HCT116 (cell line): ENCODE results near the gene NUDT13. TPM values are rescaled to one million over a fixed set of nuclear protein-coding genes. Genes with fewer than 3 reads are reported as not detected.

Experiments used
- ATAC-seq: fragments of 200-7000 bp; cut with Tn5 transposase; 2 replicates; pipeline ENCODE4 v1.9.1; 2020; ENCODE audit warnings: mild to moderate bottlenecking, moderate library complexity
- BruUV-seq: library from RNA; stranded (reverse); fragments of 400-500 nt; replicated peaks from 2 replicates; lab custom pipeline; 2021; lab: Mats Ljungman, UMichigan
- CTCF ChIA-PET: fragments of 300-600 bp; sonication (Branson Sonifier 250); formaldehyde crosslinking; loops from one replicate; lab custom pipeline; 2021; ENCODE audit warnings: antibody characterized with exemption; lab: Charles Lee
- POLR2A ChIA-PET: fragments of 300-600, 350-600 bp; sonication (Branson Sonifier 250); formaldehyde crosslinking; loops from one replicate; lab custom pipeline; 2021; ENCODE audit warnings: antibody characterized with exemption; lab: Charles Lee
- RAD21 ChIA-PET, 2 experiments: fragments of 300-600 bp; sonication (Branson Sonifier 250); formaldehyde crosslinking; loops; one replicate each; lab custom pipeline; 2023; ENCODE audit warnings: low total read pairs in 2 of 2; ENCODE audit not compliant: uncharacterized antibody in 2 of 2, unreplicated experiment in 2 of 2, low non-redundant PET in 1 of 2; lab: Charles Lee
- DNase-seq: peaks from one replicate; pipeline ENCODE4 v3.0.0-alpha.2; 2010; ENCODE audit warnings: low read depth, low spot score
- H2AFZ ChIP-seq: fragments of 200-600 bp; shearing (Covaris generic), sonication (generic); 2 replicates; pipeline ENCODE4 v1.6.1; 2017; ENCODE audit warnings: low read depth, mixed run types, mixed read lengths, antibody characterized with exemption, low read length; ENCODE audit not compliant: poor library complexity, severe bottlenecking
- H3K27ac ChIP-seq: 2 replicates; pipeline ENCODE4 v1.5.1; 2012; ENCODE audit warnings: low read depth, low read length
- H3K27me3 ChIP-seq: fragments of 200-600 bp; sonication (generic); 2 replicates; pipeline ENCODE4 v1.6.1; 2016; ENCODE audit warnings: mixed run types, low read length, mixed read lengths; ENCODE audit not compliant: insufficient read depth
- H3K36me3 ChIP-seq, 2 experiments: fragments of 200-500 bp in 1 of 2; fragments of 200-600 bp in 1 of 2; sonication (Bioruptor generic) in 1 of 2; sonication (generic) in 1 of 2; 2 replicates each; pipeline versions ENCODE4 v1.5.1 to v1.6.1; 2014 to 2016; ENCODE audit warnings: low read length in 2 of 2, inconsistent platforms in 1 of 2, mixed read lengths in 1 of 2, mixed run types in 1 of 2; ENCODE audit not compliant: insufficient read depth in 2 of 2, control insufficient read depth in 1 of 2
- H3K4me1 ChIP-seq, 2 experiments: fragments of 200-600 bp in 1 of 2; sonication (generic) in 1 of 2; 2 replicates each; pipeline versions ENCODE4 v1.5.1 to v1.6.1; 2012 to 2017; ENCODE audit warnings: low read length in 2 of 2, inconsistent platforms in 1 of 2, mild to moderate bottlenecking in 1 of 2, mixed read lengths in 1 of 2, mixed run types in 1 of 2, moderate library complexity in 1 of 2; ENCODE audit not compliant: insufficient read depth in 2 of 2, control insufficient read depth in 1 of 2
- H3K4me2 ChIP-seq: fragments of 200-600 bp; sonication (generic); 2 replicates; pipeline ENCODE4 v1.6.1; 2017; ENCODE audit warnings: mixed run types, low read length, mixed read lengths
- H3K4me3 ChIP-seq, 2 experiments: fragments of 200-600 bp in 1 of 2; sonication (generic) in 1 of 2; replicated peaks in 1 of 2; 2 replicates each; pipeline ENCODE4 v1.5.1; 2011 to 2016; ENCODE audit warnings: low read length in 2 of 2, control low read depth in 1 of 2, low read depth in 1 of 2, mild to moderate bottlenecking in 1 of 2, mixed read lengths in 1 of 2, mixed run types in 1 of 2
- H3K79me2 ChIP-seq: fragments of 200-600 bp; sonication (generic); 2 replicates; pipeline ENCODE4 v1.6.1; 2017; ENCODE audit warnings: mild to moderate bottlenecking, mixed run types, low read length, moderate library complexity, mixed read lengths; ENCODE audit not compliant: insufficient read depth
- H3K9ac ChIP-seq: fragments of 200-600 bp; sonication (generic); 2 replicates; pipeline ENCODE4 v1.6.1; 2016; ENCODE audit warnings: low read length, mixed read lengths
- H3K9me2 ChIP-seq: fragments of 200-600 bp; sonication (generic), shearing (Covaris generic); 2 replicates; pipeline ENCODE4 v1.6.1; 2017; ENCODE audit warnings: mixed run types, mild to moderate bottlenecking, moderate library complexity; ENCODE audit not compliant: insufficient read depth
- H3K9me3 ChIP-seq, 2 experiments: fragments of 200-500 bp in 1 of 2; fragments of 200-600 bp in 1 of 2; sonication (Bioruptor generic) in 1 of 2; sonication (generic) in 1 of 2; 2 replicates each; pipeline ENCODE4 v1.6.1; 2014 to 2017; ENCODE audit warnings: low read length in 2 of 2, mixed read lengths in 2 of 2, inconsistent platforms in 1 of 2, low read depth in 1 of 2, mild to moderate bottlenecking in 1 of 2, mixed run types in 1 of 2, moderate library complexity in 1 of 2; ENCODE audit not compliant: control insufficient read depth in 1 of 2, insufficient read depth in 1 of 2
- H4K20me1 ChIP-seq: fragments of 200-600 bp; sonication (generic), shearing (Covaris generic); 2 replicates; pipeline ENCODE4 v1.6.1; 2017; ENCODE audit warnings: mixed run types, mild to moderate bottlenecking, moderate library complexity; ENCODE audit not compliant: insufficient read depth
- ATF3 ChIP-seq: IDR thresholded peaks from 2 replicates; pipeline ENCODE4 v1.6.1; 2012
- CEBPB ChIP-seq: IDR thresholded peaks from 2 replicates; pipeline ENCODE4 v1.6.1; 2012; ENCODE audit warnings: low read depth
- CTCF ChIP-seq, 3 experiments: fragments of 200-600 bp in 1 of 3; sonication (generic) in 1 of 3; IDR thresholded peaks in 2 of 3; conservative IDR thresholded peaks in 1 of 3; 2 replicates each; pipeline ENCODE4 v1.5.1; 2012 to 2017; ENCODE audit warnings: low read depth in 2 of 3, low read length in 2 of 3, antibody characterized with exemption in 1 of 3, borderline replicate concordance in 1 of 3, control low read depth in 1 of 3, mild to moderate bottlenecking in 1 of 3, mixed read lengths in 1 of 3, mixed run types in 1 of 3, moderate library complexity in 1 of 3; ENCODE audit not compliant: insufficient read depth in 1 of 3
- EGR1 ChIP-seq: IDR thresholded peaks from 2 replicates; pipeline ENCODE4 v1.6.1; 2012; ENCODE audit warnings: low read depth
- ELF1 ChIP-seq: IDR thresholded peaks from 2 replicates; pipeline ENCODE4 v1.6.1; 2012; ENCODE audit warnings: low read depth, borderline replicate concordance
- EZH2 ChIP-seq: fragments of 200-600 bp; sonication (generic); IDR thresholded peaks from 2 replicates; pipeline ENCODE4 v1.6.1; 2017; ENCODE audit warnings: antibody characterized with exemption, mixed run types
- EZH2phosphoT487 ChIP-seq: fragments of 200-600 bp; IDR thresholded peaks from 2 replicates; pipeline ENCODE4 v1.6.1; 2018; ENCODE audit warnings: antibody characterized with exemption, borderline replicate concordance
- JUND ChIP-seq: IDR thresholded peaks from 2 replicates; pipeline ENCODE4 v1.6.1; 2012
- MAX ChIP-seq: IDR thresholded peaks from 2 replicates; pipeline ENCODE4 v1.6.1; 2012
- POLR2A ChIP-seq: IDR thresholded peaks from 2 replicates; pipeline ENCODE4 v1.7.0; 2011; ENCODE audit warnings: borderline replicate concordance; ENCODE audit not compliant: insufficient read depth, insufficient read length; ENCODE audit errors: extremely low read depth
- POLR2AphosphoS5 ChIP-seq: IDR thresholded peaks from 2 replicates; pipeline ENCODE4 v1.6.1; 2011; ENCODE audit warnings: mild to moderate bottlenecking, low read depth, low read length, moderate library complexity
- REST ChIP-seq: IDR thresholded peaks from 2 replicates; pipeline ENCODE4 v1.6.1; 2012; ENCODE audit warnings: low read depth
- SP1 ChIP-seq: IDR thresholded peaks from 2 replicates; pipeline ENCODE4 v1.6.1; 2012; ENCODE audit warnings: low read depth
- SRF ChIP-seq: IDR thresholded peaks from 2 replicates; pipeline ENCODE4 v1.6.1; 2012; ENCODE audit warnings: low read depth
- TCF7L2 ChIP-seq: IDR thresholded peaks from 2 replicates; pipeline ENCODE4 v1.7.0; 2011; ENCODE audit warnings: borderline replicate concordance, inconsistent platforms; ENCODE audit not compliant: insufficient read depth, insufficient read length; ENCODE audit errors: extremely low read depth
- YY1 ChIP-seq: IDR thresholded peaks from 2 replicates; pipeline ENCODE4 v1.6.1; 2011; ENCODE audit warnings: low read length, low read depth, moderate library complexity, mild to moderate bottlenecking; ENCODE audit not compliant: insufficient replicate concordance; ENCODE audit errors: extremely low read depth
- ZFX ChIP-seq: fragments of 450-650 bp; IDR thresholded peaks from 2 replicates; pipeline ENCODE4 v1.6.1; 2017
- intact Hi-C: fragments of 100-400 bp; cut with micrococcal nuclease; formaldehyde crosslinking; loops from 2 replicates; pipeline ENCODE4 v1.10.0; 2022
- total RNA-seq: library from RNA; stranded (reverse); gene quantifications from one replicate; pipeline ENCODE4 v1.2.1, GENCODE V29; 2021; ENCODE audit not compliant: unreplicated experiment

NUDT13 gene
- total RNA-seq, 1 experiment from 2014 or later: 1.2 TPM

GRCh38 chr10:73065441-73065840 lies 44.8 kb upstream of the NUDT13 start:
- Histone ChIP-seq H3K9me2 (no peaks in the 10 kb centered on the region), H3K79me2 (no peaks in the 10 kb centered on the region), H2AFZ (no peak overlapping the region), H4K20me1 (no peaks in the 10 kb centered on the region), H3K27ac (no peak overlapping the region), H3K36me3 (peaks cover 7 to 16% of the 10 kb centered on the region in 2 experiments; a peak in 3 of 4 replicates), H3K4me2 (no peak overlapping the region), H3K4me3 (no peak overlapping the region), H3K9me3 (no peaks in the 10 kb centered on the region), H3K4me1 (no peaks in the 10 kb centered on the region), H3K9ac (no peak overlapping the region), H3K27me3 (no peaks in the 10 kb centered on the region)
- ChIA-PET CTCF (no interaction called here), POLR2A (no interaction called here), RAD21 (no interaction called here)
- DNase-seq (no peak), ATAC-seq (no peak)
- BruUV-seq: no TSS peak
- intact Hi-C loops: loop anchor here (10.0 kb wide), 1 partner anchor 371 kb away; the partner anchor contains the start of gene MCU
- no peak for TF ChIP-seq SRF
- TF ChIP-seq ATF3: no peak
- TF ChIP-seq SP1: no peak
- TF ChIP-seq EZH2: no peak
- no peak for TF ChIP-seq TCF7L2
- TF ChIP-seq POLR2A: no peak
- no peak for TF ChIP-seq EZH2phosphoT487
- TF ChIP-seq ZFX: no peak
- TF ChIP-seq MAX: no peak
- TF ChIP-seq EGR1: no peak
- no peak for TF ChIP-seq ELF1

GRCh38 chr10:73073627-73074026 lies 36.6 kb upstream of the NUDT13 start:
- H3K36me3 ChIP-seq: peaks cover 6 to 41% of the 10 kb centered on the region in 2 experiments; a peak in 3 of 4 replicates
- no TSS peak for BruUV-seq
- H3K4me3 ChIP-seq: no peak overlapping the region
- H3K9me3 ChIP-seq: no peaks in the 10 kb centered on the region
- no peak overlapping the region for H3K9ac ChIP-seq
- ATAC-seq (no peak), DNase-seq (no peak)
- no peaks in the 10 kb centered on the region for H3K4me1 ChIP-seq
- peaks cover 31% of the 10 kb centered on the region for H3K79me2 ChIP-seq
- H2AFZ ChIP-seq: no peak overlapping the region
- CTCF ChIA-PET: no interaction called here
- POLR2A ChIA-PET: no interaction called here
- H4K20me1 ChIP-seq: no peaks in the 10 kb centered on the region; the same call in 1 of the 2 replicates
- no peak overlapping the region for H3K27ac ChIP-seq
- intact Hi-C loops: no loop called here
- no peak overlapping the region for H3K4me2 ChIP-seq
- H3K9me2 ChIP-seq: no peaks in the 10 kb centered on the region
- RAD21 ChIA-PET: no interaction called here
- H3K27me3 ChIP-seq: no peaks in the 10 kb centered on the region
- TF ChIP-seq ELF1: no peak
- TF ChIP-seq SP1: no peak
- TF ChIP-seq REST: no peak
- no peak for TF ChIP-seq POLR2AphosphoS5
- no peak for TF ChIP-seq CTCF (IDR thresholded peaks at IDR 0.05 in 2 of 3, conservative IDR thresholded peaks at IDR 0.05 in 1 of 3; ENCODE audit: borderline replicate concordance in 1 of 3, insufficient read depth in 1 of 3, low read depth in 2 of 3, low read length in 2 of 3)
- no peak for TF ChIP-seq ZFX
- TF ChIP-seq JUND: no peak
- no peak for TF ChIP-seq YY1
- TF ChIP-seq MAX: no peak
- TF ChIP-seq CEBPB: no peak
